Keratinocyte (primary cell): ENCODE data around the gene PTPRB.

Experiments
- EZH2 ChIP-seq: IDR thresholded peaks from one replicate; pipeline ENCODE4 v1.6.1; 2012; ENCODE audit warnings: inconsistent platforms, mild to moderate bottlenecking, low read length, moderate library complexity
- TF ChIP-seq, protein P1 (sequence below), 3 experiments: IDR thresholded peaks in 1 of 3; conservative IDR thresholded peaks in 1 of 3; optimal IDR thresholded peaks in 1 of 3; 2 replicates in 2 of 3; 3 replicates in 1 of 3; pipeline versions ENCODE3 to v1.5.1; 2011; ENCODE audit warnings: low read length in 3 of 3, mild to moderate bottlenecking in 3 of 3, moderate library complexity in 2 of 3, control low read depth in 1 of 3, inconsistent platforms in 1 of 3; ENCODE audit not compliant: insufficient read depth in 2 of 3; ENCODE audit errors: extremely low read depth in 1 of 3

DNA sequence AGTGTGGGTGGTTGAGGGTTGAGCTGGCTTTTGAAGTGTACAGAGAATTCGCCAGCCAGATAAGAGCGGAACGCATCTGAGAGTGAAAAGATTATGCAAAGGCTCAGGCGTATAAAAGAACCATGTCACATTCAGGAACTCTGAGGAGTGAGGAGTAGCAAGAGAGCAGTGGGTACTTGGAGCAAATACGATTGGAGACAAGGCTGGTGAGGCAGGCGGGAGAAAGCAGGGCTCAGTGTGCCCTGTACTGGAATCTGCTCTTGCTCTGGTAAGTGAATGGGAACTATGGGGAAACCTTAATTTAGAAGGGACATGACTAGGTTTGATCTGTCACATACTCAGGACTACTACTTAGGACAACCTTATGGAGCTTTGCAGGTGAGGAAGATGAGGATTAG lies 87.0 kb downstream of the PTPRB start:
- TF ChIP-seq, protein P1, sequence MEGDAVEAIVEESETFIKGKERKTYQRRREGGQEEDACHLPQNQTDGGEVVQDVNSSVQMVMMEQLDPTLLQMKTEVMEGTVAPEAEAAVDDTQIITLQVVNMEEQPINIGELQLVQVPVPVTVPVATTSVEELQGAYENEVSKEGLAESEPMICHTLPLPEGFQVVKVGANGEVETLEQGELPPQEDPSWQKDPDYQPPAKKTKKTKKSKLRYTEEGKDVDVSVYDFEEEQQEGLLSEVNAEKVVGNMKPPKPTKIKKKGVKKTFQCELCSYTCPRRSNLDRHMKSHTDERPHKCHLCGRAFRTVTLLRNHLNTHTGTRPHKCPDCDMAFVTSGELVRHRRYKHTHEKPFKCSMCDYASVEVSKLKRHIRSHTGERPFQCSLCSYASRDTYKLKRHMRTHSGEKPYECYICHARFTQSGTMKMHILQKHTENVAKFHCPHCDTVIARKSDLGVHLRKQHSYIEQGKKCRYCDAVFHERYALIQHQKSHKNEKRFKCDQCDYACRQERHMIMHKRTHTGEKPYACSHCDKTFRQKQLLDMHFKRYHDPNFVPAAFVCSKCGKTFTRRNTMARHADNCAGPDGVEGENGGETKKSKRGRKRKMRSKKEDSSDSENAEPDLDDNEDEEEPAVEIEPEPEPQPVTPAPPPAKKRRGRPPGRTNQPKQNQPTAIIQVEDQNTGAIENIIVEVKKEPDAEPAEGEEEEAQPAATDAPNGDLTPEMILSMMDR (optimal IDR thresholded peaks at IDR 0.05 in 1 of 3, IDR thresholded peaks at IDR 0.05 in 1 of 3, conservative IDR thresholded peaks at IDR 0.05 in 1 of 3; ENCODE audit: extremely low read depth in 1 of 3, insufficient read depth in 2 of 3, low read length in 3 of 3) = no peak
- TF ChIP-seq EZH2 = no peak
